GM18873 (cell line): Measurements from ENCODE around the gene PTPRN.
"Not testable (repeated sequence)": the region's sequence is repeated elsewhere in the genome, so short reads cannot be mapped to it uniquely, and the experiment has no call there.

Experiments used
- ATAC-seq: cut with Tn5 transposase; IDR thresholded peaks from one replicate; pipeline ENCODE4 v1.9.1; 2021; ENCODE audit warnings: mild to moderate bottlenecking, moderate library complexity, moderate number of reproducible peaks; ENCODE audit not compliant: unreplicated experiment, low FRiP score

The PTPRN gene

GRCh38 chr2:219309278-219309677 is at the start of gene PTPRN:
Gene PTPRN, minus strand, starts transcription at chr2:219309401. Its CDS starts 69 bp downstream, at chr2:219309332.
- no peak for ATAC-seq

- ATAC-seq = no peak
These were observed 49.2 kb upstream of the PTPRN start for GRCh38 chr2:219358170-219359075.

GRCh38 chr2:219356834-219357233 is 47.6 kb upstream of the PTPRN start:
- ATAC-seq = no peak

- ATAC-seq = no peak
These were observed 45.4 kb upstream of the PTPRN start for GRCh38 chr2:219354582-219354981.

GRCh38 chr2:219353129-219353528 is 43.9 kb upstream of the PTPRN start:
- ATAC-seq = no peak

GRCh38 chr2:219352448-219353023 is 43.3 kb upstream of the PTPRN start:
- no peak for ATAC-seq

GRCh38 chr2:219350710-219351221 is 41.6 kb upstream of the PTPRN start:
- no peak for ATAC-seq

GRCh38 chr2:219350215-219350614 is 41.0 kb upstream of the PTPRN start:
- ATAC-seq = no peak

- no peak for ATAC-seq
These were observed 35.7 kb upstream of the PTPRN start for GRCh38 chr2:219344751-219345430.

- no peak for ATAC-seq
These were observed 26.2 kb upstream of the PTPRN start for GRCh38 chr2:219335373-219335786.

- no peak for ATAC-seq
These were observed 24.9 kb upstream of the PTPRN start for GRCh38 chr2:219334076-219334475.

GRCh38 chr2:219332542-219332941 is 23.3 kb upstream of the PTPRN start, which contains the start of gene RESP18:
Gene RESP18, minus strand, starts transcription at chr2:219332744.
- no peak for ATAC-seq

- no peak for ATAC-seq
These were observed 22.5 kb upstream of the PTPRN start for GRCh38 chr2:219331560-219332213.

- ATAC-seq = no peak
These were observed 18.5 kb upstream of the PTPRN start for GRCh38 chr2:219327719-219328118.

- ATAC-seq = no peak
These were observed 16.6 kb upstream of the PTPRN start for GRCh38 chr2:219325657-219326315.

GRCh38 chr2:219325136-219325535 is 15.9 kb upstream of the PTPRN start:
- ATAC-seq = no peak

GRCh38 chr2:219323434-219323833 is 14.2 kb upstream of the PTPRN start:
- no peak for ATAC-seq

- no peak for ATAC-seq
These were observed 5.7 kb upstream of the PTPRN start for GRCh38 chr2:219314804-219315468.

GRCh38 chr2:219312683-219313263 is 3.6 kb upstream of the PTPRN start:
- ATAC-seq = not testable (repeated sequence)
